Measurements from ENCODE around the gene TNFAIP3.

The TNFAIP3 gene

GRCh38 chr6:137913434-137913833 lies 46.4 kb downstream of the TNFAIP3 start:
- H3K36me3 ChIP-seq (replicated peaks; ENCODE audit: low read depth, low read length) = peaks cover 3% of the 10 kb centered on the region
- no peak overlapping the region for H3K27ac ChIP-seq (ENCODE audit: low read length)
- no peak overlapping the region for H3K4me3 ChIP-seq (ENCODE audit: low read length)
- TF ChIP-seq EZH2phosphoT487 (IDR thresholded peaks at IDR 0.05; ENCODE audit: low read depth) (no peak), CTCF (IDR thresholded peaks at IDR 0.05; ENCODE audit: low read depth, low read length) (no peak)
- no peak overlapping the region for H2AFZ ChIP-seq (ENCODE audit: low read depth, low read length)
- peaks cover 60% of the 10 kb centered on the region for H3K4me1 ChIP-seq (ENCODE audit: low read length)
- H3K4me2 ChIP-seq (ENCODE audit: low read length) = no peak overlapping the region
- no peaks in the 10 kb centered on the region for H3K79me2 ChIP-seq (ENCODE audit: low read length)
- no peak overlapping the region for H3K9ac ChIP-seq (ENCODE audit: low read length)
- H3K9me3 ChIP-seq (ENCODE audit: insufficient read depth, low read length) = peaks cover 6% of the 10 kb centered on the region; the same call in 1 of the 2 replicates
- no peaks in the 10 kb centered on the region for H3K27me3 ChIP-seq (ENCODE audit: low read depth, low read length)
- H4K20me1 ChIP-seq (ENCODE audit: insufficient read depth, low read length) = no peaks in the 10 kb centered on the region

DNA sequence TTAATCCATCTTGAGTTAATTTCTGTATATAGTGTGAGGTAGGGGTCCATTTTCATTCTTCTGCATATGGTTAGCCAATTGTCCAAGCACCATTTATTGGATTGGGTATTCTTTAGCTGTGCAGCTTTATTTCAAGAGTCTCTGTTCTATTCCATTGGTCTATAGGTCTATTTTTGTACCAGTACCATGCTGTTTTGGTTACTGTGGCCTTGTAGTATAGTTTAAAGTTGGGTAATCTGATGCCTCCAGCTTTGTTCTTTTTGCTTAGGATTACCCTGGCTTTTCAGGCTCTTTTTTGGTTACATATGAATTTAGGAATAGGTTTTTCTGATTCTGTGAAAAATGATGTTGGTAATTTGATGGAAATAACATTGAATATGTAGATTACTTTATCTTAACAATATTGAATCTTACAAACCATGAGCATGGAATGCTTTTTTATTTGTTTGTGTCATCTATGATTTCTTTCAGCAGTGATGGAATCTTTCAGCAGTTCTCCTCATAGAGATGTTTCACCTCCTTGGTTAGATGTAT lies 47.0 kb downstream of the TNFAIP3 start:
- no peak overlapping the region for H3K4me3 ChIP-seq (ENCODE audit: low read length)
- no peaks in the 10 kb centered on the region for H3K27me3 ChIP-seq (ENCODE audit: low read depth, low read length)
- H3K9ac ChIP-seq (ENCODE audit: low read length) = no peak overlapping the region
- H3K79me2 ChIP-seq (ENCODE audit: low read length) = no peaks in the 10 kb centered on the region
- H3K4me1 ChIP-seq (ENCODE audit: low read length) = peaks cover 60% of the 10 kb centered on the region
- H3K36me3 ChIP-seq (replicated peaks; ENCODE audit: low read depth, low read length) = peaks cover 3% of the 10 kb centered on the region
- H4K20me1 ChIP-seq (ENCODE audit: insufficient read depth, low read length) = no peaks in the 10 kb centered on the region
- TF ChIP-seq CTCF (IDR thresholded peaks at IDR 0.05; ENCODE audit: low read depth, low read length) = no peak
- TF ChIP-seq EZH2phosphoT487 (IDR thresholded peaks at IDR 0.05; ENCODE audit: low read depth) = no peak
- no peak overlapping the region for H3K4me2 ChIP-seq (ENCODE audit: low read length)
- no peak overlapping the region for H2AFZ ChIP-seq (ENCODE audit: low read depth, low read length)
- H3K27ac ChIP-seq (ENCODE audit: low read length) = peak overlapping the region; percentile 49; the same call in 1 of the 2 replicates
- H3K9me3 ChIP-seq (ENCODE audit: insufficient read depth, low read length) = peaks cover 6% of the 10 kb centered on the region; the same call in 1 of the 2 replicates

DNA sequence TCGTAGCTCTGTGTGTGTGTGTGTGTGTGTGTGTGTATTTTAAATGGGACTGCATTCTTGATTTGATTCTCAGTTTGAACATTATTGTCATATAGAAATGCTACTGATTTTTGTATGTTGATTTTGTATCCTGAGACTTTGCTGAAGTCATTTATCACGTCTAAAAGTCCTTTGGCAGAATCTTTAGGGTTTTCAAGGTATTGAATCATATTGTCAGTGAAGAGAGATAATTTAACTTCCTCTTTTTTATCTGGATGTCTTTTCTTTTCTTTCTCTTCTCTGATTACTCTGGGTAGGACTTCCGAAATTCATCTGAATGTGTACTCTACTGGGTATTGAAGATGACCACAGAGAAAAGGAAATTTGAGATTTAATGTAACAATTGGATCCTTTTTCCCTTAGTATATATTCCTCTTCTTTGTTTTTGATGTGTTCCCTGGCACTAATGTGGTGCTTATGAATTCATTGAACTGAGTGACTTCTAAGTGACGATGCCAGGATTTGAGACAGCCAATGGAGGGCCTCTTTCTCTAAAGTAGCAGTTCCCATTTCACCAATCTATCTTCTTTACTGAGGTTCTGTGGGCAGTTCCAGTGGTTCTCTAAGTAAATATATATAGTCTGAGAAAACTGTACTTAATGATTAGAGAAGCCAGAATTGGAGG lies 47.6 kb downstream of the TNFAIP3 start:
- Histone ChIP-seq H3K4me3 (ENCODE audit: low read length) (no peak overlapping the region), H3K9me3 (ENCODE audit: insufficient read depth, low read length) (peaks cover 6% of the 10 kb centered on the region; the same call in 1 of the 2 replicates), H3K4me2 (ENCODE audit: low read length) (peak overlapping the region; percentile 25), H3K27ac (ENCODE audit: low read length) (peak overlapping the region; percentile 49), H3K36me3 (replicated peaks; ENCODE audit: low read depth, low read length) (peaks cover 3% of the 10 kb centered on the region), H3K4me1 (ENCODE audit: low read length) (peaks cover 60% of the 10 kb centered on the region), H3K9ac (ENCODE audit: low read length) (peak overlapping the region; percentile 0; the same call in 1 of the 2 replicates), H3K79me2 (ENCODE audit: low read length) (no peaks in the 10 kb centered on the region), H3K27me3 (ENCODE audit: low read depth, low read length) (no peaks in the 10 kb centered on the region), H4K20me1 (ENCODE audit: insufficient read depth, low read length) (no peaks in the 10 kb centered on the region), H2AFZ (ENCODE audit: low read depth, low read length) (0 out of 2 replicates have a peak overlapping the region, but pooled peaks have one; percentile 31)
- TF ChIP-seq CTCF (IDR thresholded peaks at IDR 0.05; ENCODE audit: low read depth, low read length) (no peak), EZH2phosphoT487 (IDR thresholded peaks at IDR 0.05; ENCODE audit: low read depth) (no peak)

DNA sequence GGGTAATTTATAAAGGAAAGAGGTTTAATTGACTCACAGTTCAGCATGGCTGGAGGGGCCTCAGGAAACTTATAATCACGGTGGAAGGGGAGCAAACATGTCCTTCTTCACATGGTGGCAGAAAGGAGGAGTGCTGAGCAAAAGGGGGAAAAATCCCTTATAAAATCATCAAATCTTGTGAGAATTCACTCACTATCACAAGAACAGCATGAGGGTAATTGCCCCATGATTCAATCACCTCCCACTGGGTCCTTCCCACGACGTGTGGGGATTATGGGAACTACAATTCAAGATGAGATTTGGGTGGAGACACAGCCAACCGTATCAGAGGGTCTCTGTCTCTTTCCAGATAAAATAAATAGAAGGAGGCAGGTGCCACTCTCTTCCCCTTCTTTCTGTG lies 48.7 kb downstream of the TNFAIP3 start:
- no peak overlapping the region for H3K4me2 ChIP-seq (ENCODE audit: low read length)

More for the DNA sequence above, 48.7 kb downstream of the TNFAIP3 start:
- no peaks in the 10 kb centered on the region for H3K27me3 ChIP-seq (ENCODE audit: low read depth, low read length)
- no peaks in the 10 kb centered on the region for H4K20me1 ChIP-seq (ENCODE audit: insufficient read depth, low read length)
- no peaks in the 10 kb centered on the region for H3K79me2 ChIP-seq (ENCODE audit: low read length)
- peaks cover 60% of the 10 kb centered on the region for H3K4me1 ChIP-seq (ENCODE audit: low read length)
- no peak overlapping the region for H3K27ac ChIP-seq (ENCODE audit: low read length)
- H3K4me3 ChIP-seq (ENCODE audit: low read length) = no peak overlapping the region
- H2AFZ ChIP-seq (ENCODE audit: low read depth, low read length) = no peak overlapping the region
- no peak overlapping the region for H3K9ac ChIP-seq (ENCODE audit: low read length)
- peaks cover 6% of the 10 kb centered on the region; the same call in 1 of the 2 replicates for H3K9me3 ChIP-seq (ENCODE audit: insufficient read depth, low read length)
- no peak for TF ChIP-seq EZH2phosphoT487 (IDR thresholded peaks at IDR 0.05; ENCODE audit: low read depth)
- no peak for TF ChIP-seq CTCF (IDR thresholded peaks at IDR 0.05; ENCODE audit: low read depth, low read length)
- peaks cover 3% of the 10 kb centered on the region for H3K36me3 ChIP-seq (replicated peaks; ENCODE audit: low read depth, low read length)
